Measurements from ENCODE around the gene FBXL4.

- peak; percentile 33 for TF ChIP-seq CTCF (IDR thresholded peaks at IDR 0.05; ENCODE audit: poor library complexity)
- TF ChIP-seq EZH2 (IDR thresholded peaks at IDR 0.05; ENCODE audit: borderline replicate concordance) = peak; percentile 52
- TF ChIP-seq EZH2phosphoT487 (IDR thresholded peaks at IDR 0.05; ENCODE audit: low read depth, severe bottlenecking, unreplicated experiment) = no peak
These were observed 99.8 kb downstream of the FBXL4 start for GRCh38 chr6:98847779-98848538.

All from hepatocyte (in vitro differentiated cells).